K562 (cell line): ENCODE measurements around the gene PRMT5. TPM values are rescaled to one million over a fixed set of nuclear protein-coding genes. Genes with fewer than 3 reads are reported as not detected.

Source experiments
- ATAC-seq: fragments of 200-7000 bp; cut with Tn5 transposase; 3 replicates; pipeline ENCODE4 v1.9.1; 2020; ENCODE audit warnings: moderate library complexity
- BruUV-seq: library from RNA; stranded (reverse); fragments of 400-500 nt; replicated peaks from 2 replicates; lab custom pipeline; 2021; lab: Mats Ljungman, UMichigan
- CTCF ChIA-PET: fragments of 300-600 bp; formaldehyde crosslinking; extraction: SDS; loops from one replicate; lab custom pipeline; 2021; ENCODE audit warnings: low intra/inter-chr PET ratio; lab: Yijun Ruan, JAX
- POLR2A ChIA-PET: fragments of 300-600, 350-650 bp; sonication (Branson Sonifier 250); formaldehyde crosslinking; extraction: SDS; loops from one replicate; lab custom pipeline; 2021; ENCODE audit warnings: antibody characterized with exemption, inconsistent platforms; lab: Yijun Ruan, JAX
- DNase-seq, 4 experiments: peaks; one replicate each; pipeline versions ENCODE4 v3.0.0 to v3.0.0-alpha.2; 2011 to 2018; ENCODE audit warnings: low spot score in 3 of 4, mixed read lengths in 3 of 4; ENCODE audit errors: extremely low read depth in 1 of 4
- FAIRE-seq: peaks from 2 replicates; lab custom pipeline; 2011; peaks lifted over from hg19 to GRCh38; lab: Jason Lieb, UNC
- H2AFZ ChIP-seq: 2 replicates; pipeline ENCODE4 v1.6.0; 2011; ENCODE audit warnings: low read depth, low read length, control low read depth, inconsistent platforms
- H3K27ac ChIP-seq: fragments of 200-600 bp; 3 replicates; pipeline ENCODE4 v1.8.0; 2011; ENCODE audit warnings: low read depth, mild to moderate bottlenecking, control low read depth, inconsistent platforms, low read length, moderate library complexity, mixed read lengths; ENCODE audit errors: extremely low read depth
- H3K27me3 ChIP-seq, 2 experiments: fragments of 300-600 bp in 1 of 2; 2 replicates in 1 of 2; 3 replicates in 1 of 2; pipeline versions ENCODE4 v1.6.0 to v1.8.0; 2011; ENCODE audit warnings: inconsistent platforms in 2 of 2, low read length in 2 of 2, mild to moderate bottlenecking in 1 of 2, mixed read lengths in 1 of 2, moderate library complexity in 1 of 2; ENCODE audit not compliant: control insufficient read depth in 2 of 2, insufficient read depth in 2 of 2
- H3K36me3 ChIP-seq: fragments of 300-600 bp; 3 replicates; pipeline ENCODE4 v1.8.0; 2011; ENCODE audit warnings: mild to moderate bottlenecking, low read length, inconsistent platforms; ENCODE audit not compliant: control insufficient read depth, insufficient read depth
- H3K4me1 ChIP-seq, 2 experiments: fragments of 200-600 bp in 1 of 2; replicated peaks in 1 of 2; 2 replicates in 1 of 2; 3 replicates in 1 of 2; pipeline versions ENCODE4 v1.5.1 to v1.8.0; 2011; ENCODE audit warnings: inconsistent platforms in 2 of 2, low read length in 2 of 2, mild to moderate bottlenecking in 1 of 2, mixed read lengths in 1 of 2, moderate library complexity in 1 of 2; ENCODE audit not compliant: control insufficient read depth in 2 of 2, insufficient read depth in 2 of 2
- H3K4me2 ChIP-seq: 2 replicates; pipeline ENCODE4 v1.6.1; 2011; ENCODE audit warnings: low read length, control low read depth, inconsistent platforms, mixed read lengths; ENCODE audit not compliant: insufficient read depth
- H3K4me3 ChIP-seq: fragments of 200-600 bp; sonication (generic), shearing (Covaris generic); 2 replicates; pipeline ENCODE4 v1.5.1; 2016; ENCODE audit warnings: control low read depth, inconsistent platforms
- H3K79me2 ChIP-seq: fragments of 200-600 bp; 3 replicates; pipeline ENCODE4 v1.8.0; 2011; ENCODE audit warnings: low read length, inconsistent platforms; ENCODE audit not compliant: control insufficient read depth, insufficient read depth
- H3K9ac ChIP-seq, 2 experiments: 2 replicates each; pipeline versions ENCODE4 v1.6.0 to v1.6.1; 2011; ENCODE audit warnings: low read depth in 2 of 2, low read length in 2 of 2, control low read depth in 1 of 2, inconsistent platforms in 1 of 2, mild to moderate bottlenecking in 1 of 2, mixed read lengths in 1 of 2; ENCODE audit not compliant: insufficient read depth in 1 of 2
- H3K9me1 ChIP-seq: one replicate; pipeline ENCODE4 v1.6.0; 2011; ENCODE audit warnings: inconsistent platforms, mild to moderate bottlenecking, low read length, moderate library complexity; ENCODE audit not compliant: control insufficient read depth, insufficient read depth
- H3K9me3 ChIP-seq: replicated peaks from 2 replicates; pipeline ENCODE4 v1.5.1; 2011; ENCODE audit warnings: low read depth, low read length, inconsistent platforms; ENCODE audit not compliant: control insufficient read depth, insufficient read depth
- H4K20me1 ChIP-seq: replicated peaks from 2 replicates; pipeline ENCODE4 v1.6.1; 2011; ENCODE audit warnings: low read length, inconsistent platforms, mixed read lengths; ENCODE audit not compliant: control insufficient read depth, insufficient read depth
- GABPB2 ChIP-seq: fragments of 250-450 bp; sonication (Bioruptor Pico); conservative IDR thresholded peaks from 2 replicates; pipeline ENCODE4 v1.5.1; 2021; ENCODE audit warnings: mild to moderate bottlenecking
- POLR2G ChIP-seq: fragments of 200-400 bp; formaldehyde crosslinking; IDR thresholded peaks from 2 replicates; pipeline ENCODE4 v1.6.1; 2017; ENCODE audit warnings: low read depth, mild to moderate bottlenecking, antibody characterized with exemption, low read length, moderate library complexity
- RBM15 ChIP-seq: fragments of 200-400 bp; formaldehyde crosslinking; IDR thresholded peaks from 2 replicates; pipeline ENCODE4 v1.6.1; 2018; ENCODE audit warnings: mild to moderate bottlenecking, low read length, moderate library complexity; ENCODE audit not compliant: insufficient read depth
- ZFP36 ChIP-seq: fragments of 150-350 bp; IDR thresholded peaks from 2 replicates; pipeline ENCODE4 v1.6.1; 2018; ENCODE audit warnings: low read length, low read depth; ENCODE audit not compliant: partially characterized antibody
- whole genome bisulfite sequencing: fragments of 100-300 bp; shearing (Covaris generic); methylation state at CpG from one replicate; pipeline ENCODE4 v1.1.6; 2016; ENCODE audit warnings: low coverage, mixed read lengths; ENCODE audit not compliant: insufficient coverage; ENCODE audit errors: missing lambda C conversion rate; 5-methylcytosine and 5-hydroxymethylcytosine counted together
- in situ Hi-C: fragments of 300-500 bp; cut with MboI; formaldehyde crosslinking; loops from 4 replicates; pipeline ENCODE4 v1.15.0; 2018; ENCODE audit warnings: inconsistent platforms, mixed read lengths
- intact Hi-C: fragments of 100-400 bp; cut with micrococcal nuclease; formaldehyde crosslinking; loops from 2 replicates; pipeline ENCODE4 v1.14.2; 2022
- polyA plus RNA-seq, 8 experiments: library from polyadenylated mRNA; depleted of rRNA in 4 of 8; stranded (reverse) in 5 of 8; unstranded in 3 of 8; fragments of >200 nt; fragmentation: Nextera tagmentation in 2 of 8; fragmentation: Illumina TruSeq in 1 of 8; extraction: Ambion mirVana in 2 of 8; extraction: Trizol in 1 of 8; gene quantifications; 2 replicates each; pipeline versions ENCODE4 v1.2.1 to v1.2.3, GENCODE V29; 2011 to 2014; ENCODE audit warnings: inconsistent platforms in 1 of 8, missing spikeins in 1 of 8
- total RNA-seq, 7 experiments: library from RNA; depleted of rRNA in 6 of 7; stranded (reverse); fragments of >200 nt in 6 of 7; fragmentation: Illumina TruSeq in 2 of 7; extraction: Trizol in 2 of 7; gene quantifications; 2 replicates each; pipeline versions ENCODE4 v1.2.1 to v1.2.3, GENCODE V29; 2011 to 2021; ENCODE audit warnings: low replicate concordance in 1 of 7

The PRMT5 gene
- total and polyA plus RNA-seq, 9 of the 15 experiments (the other 6 are each of a cell fraction or from before 2014, with no cell fraction given): 114 to 552 (median 222) TPM

DNA sequence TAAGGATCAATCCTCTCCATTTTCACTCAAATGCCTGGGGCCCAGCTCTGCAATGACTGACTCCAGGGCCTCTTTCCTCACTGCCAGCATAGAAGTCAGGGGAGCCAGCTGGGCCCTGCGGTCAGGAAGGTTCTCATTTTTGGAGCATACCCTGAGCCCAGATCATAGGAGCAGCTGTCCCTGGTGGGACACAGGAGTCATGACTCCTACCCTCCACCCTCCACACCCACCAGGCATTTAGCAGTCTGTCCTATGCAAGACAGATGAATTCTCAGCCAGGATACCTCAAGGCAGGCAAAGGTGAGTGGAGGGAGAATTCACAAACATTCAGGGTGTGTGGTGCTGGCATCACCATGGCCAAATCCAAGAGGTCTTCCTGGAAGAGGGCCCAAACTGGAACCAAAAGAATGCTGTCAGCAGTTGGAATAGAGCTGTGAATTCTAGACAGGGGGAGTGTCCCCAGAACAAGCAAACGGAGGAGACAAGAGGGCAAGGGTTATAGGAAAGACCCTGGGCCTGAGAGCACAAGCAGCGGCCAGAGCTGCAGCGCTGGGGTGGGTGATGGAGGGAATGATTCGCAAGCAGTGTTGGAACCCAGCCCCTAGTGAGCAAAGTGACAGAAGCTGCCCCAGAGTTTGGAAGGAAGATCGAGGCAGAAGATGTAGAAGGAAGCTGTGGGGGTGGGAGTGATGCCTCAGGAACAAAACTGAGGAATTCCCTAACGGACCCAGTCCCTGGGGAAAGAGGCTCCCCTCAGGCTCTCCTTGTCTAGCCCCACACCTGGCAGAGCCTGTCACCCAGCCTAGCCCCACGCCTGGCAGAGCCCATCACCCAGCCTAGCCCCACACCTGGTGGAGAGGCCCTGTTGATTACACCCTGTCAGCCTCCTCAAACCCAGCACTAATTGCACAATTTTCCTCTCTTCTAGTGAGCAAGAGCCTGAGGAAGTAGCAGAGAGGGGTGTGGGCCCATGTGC, 50.6 kb downstream of the PRMT5 start:
- no peaks in the 10 kb centered on the region for H3K79me2 ChIP-seq
- H3K4me2 ChIP-seq: no peak overlapping the region
- peaks cover 6 to 24% of the 10 kb centered on the region in 2 experiments for H3K4me1 ChIP-seq
- H3K4me3 ChIP-seq: no peak overlapping the region
- H3K9ac ChIP-seq: no peak overlapping the region
- no peak overlapping the region for H2AFZ ChIP-seq
- H3K9me3 ChIP-seq: no peaks in the 10 kb centered on the region
- no peak overlapping the region for H3K27ac ChIP-seq
- TF ChIP-seq ZFP36 (peak; percentile 85), RBM15 (no peak), POLR2G (0 out of 2 replicates have a peak, but pooled peaks have one; percentile 31), GABPB2 (CRISPR knock-in tag) (no peak)
- TF ChIP-seq, all 486 proteins: peak for 2
- Histone ChIP-seq H3K9me1 (no peaks in the 10 kb centered on the region), H4K20me1 (peaks cover 5% of the 10 kb centered on the region; the same call in 1 of the 2 replicates), H3K27me3 (no peaks in the 10 kb centered on the region), H3K36me3 (peaks cover 47% of the 10 kb centered on the region; the same call in 2 of the 3 replicates)
- intact Hi-C loops (no loop called here), in situ Hi-C loops (no loop called here)
- WGBS: 70% methylated on average over 8 of the region's 8 CpGs
- CTCF ChIA-PET: no interaction called here
- ATAC-seq: 0 out of 3 replicates have a peak, but pooled peaks have one; percentile 4
- no peak for FAIRE-seq
- BruUV-seq: no TSS peak
- POLR2A ChIA-PET: interaction anchor here (0.7 to 1.5 kb wide), 5 partner anchors 12 to 216 kb away, joined by 3 to 5 read pairs (median 3); no protein-coding TSS in a partner anchor
- DNase-seq: no peak
